HG02870 (cell line): ENCODE measurements around the gene HSPB3.
"Not testable (repeated sequence)": the region's sequence is repeated elsewhere in the genome, so short reads cannot be mapped to it uniquely, and the experiment has no call there.

Experiments used
- ATAC-seq: cut with Tn5 transposase; IDR thresholded peaks from one replicate; pipeline ENCODE4 v1.9.1; 2021; ENCODE audit warnings: mild to moderate bottlenecking, moderate library complexity; ENCODE audit not compliant: unreplicated experiment

Gene HSPB3, protein sequence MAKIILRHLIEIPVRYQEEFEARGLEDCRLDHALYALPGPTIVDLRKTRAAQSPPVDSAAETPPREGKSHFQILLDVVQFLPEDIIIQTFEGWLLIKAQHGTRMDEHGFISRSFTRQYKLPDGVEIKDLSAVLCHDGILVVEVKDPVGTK

DNA sequence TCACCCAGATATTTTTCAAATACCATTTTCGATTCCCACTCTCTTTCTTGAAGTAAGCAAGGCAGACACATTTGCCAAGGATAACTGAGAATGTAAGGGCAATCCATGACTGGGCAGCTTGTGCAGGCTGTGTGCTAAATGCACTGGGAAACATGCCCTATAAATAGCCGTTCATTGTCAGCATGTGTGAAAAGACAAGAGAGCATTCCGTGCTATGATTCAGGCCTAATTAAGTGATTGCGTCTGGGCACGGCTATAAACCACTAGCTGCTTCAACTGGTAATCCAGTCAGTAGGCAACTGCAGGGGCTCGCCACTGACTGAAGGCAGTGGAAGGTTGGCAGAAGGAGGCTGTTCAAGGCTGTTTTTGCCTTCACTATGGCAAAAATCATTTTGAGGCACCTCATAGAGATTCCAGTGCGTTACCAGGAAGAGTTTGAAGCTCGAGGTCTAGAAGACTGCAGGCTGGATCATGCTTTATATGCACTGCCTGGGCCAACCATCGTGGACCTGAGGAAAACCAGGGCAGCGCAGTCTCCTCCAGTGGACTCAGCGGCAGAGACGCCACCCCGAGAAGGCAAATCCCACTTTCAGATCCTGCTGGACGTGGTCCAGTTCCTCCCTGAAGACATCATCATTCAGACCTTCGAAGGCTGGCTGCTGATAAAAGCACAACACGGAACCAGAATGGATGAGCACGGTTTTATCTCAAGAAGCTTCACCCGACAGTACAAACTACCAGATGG lies at the start of gene HSPB3:
TSS of gene HSPB3 (plus strand) at position 287 of the 745 bp plus-strand sequence. CDS start at position 378, 91 bp downstream.
- ATAC-seq = no peak

DNA sequence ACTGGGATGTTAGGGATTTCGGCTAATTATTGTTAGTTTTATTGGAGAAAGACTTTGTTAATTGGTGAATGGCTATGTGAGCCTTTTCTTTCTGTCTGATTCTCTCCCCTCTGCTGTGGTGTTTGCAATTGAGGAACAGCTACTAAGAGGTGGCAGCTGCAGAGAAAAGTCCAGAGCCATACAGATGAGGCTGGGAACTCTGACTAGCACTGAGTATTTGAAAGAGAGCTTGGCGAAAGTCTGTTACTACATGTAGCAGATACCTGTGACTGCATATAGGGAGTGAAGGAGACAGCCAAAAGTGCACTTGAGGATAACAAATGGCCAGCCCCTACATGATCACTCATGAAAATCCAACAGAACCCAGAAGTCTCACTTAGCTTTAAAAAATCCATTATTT lies 44.3 kb upstream of the HSPB3 start:
- no peak for ATAC-seq

DNA sequence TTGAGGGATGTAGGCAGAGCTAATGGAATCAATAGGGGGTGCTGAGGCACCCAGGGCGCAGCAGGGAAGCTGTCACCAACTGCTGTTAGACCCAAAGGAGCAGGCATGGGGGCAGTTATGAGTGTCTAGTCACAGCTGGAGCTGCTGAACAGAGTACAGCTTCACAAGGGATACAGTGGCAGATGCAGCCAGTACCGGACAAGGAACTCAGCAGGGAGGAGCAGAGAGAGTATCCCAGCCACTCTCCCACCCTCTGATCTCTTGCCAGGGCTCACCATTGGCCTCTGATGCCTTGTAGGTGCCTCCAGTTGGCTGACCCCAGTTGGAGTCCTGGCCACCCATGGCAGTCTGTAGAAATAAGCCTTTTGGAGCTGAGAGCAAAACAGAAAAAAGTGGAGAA lies 42.6 kb upstream of the HSPB3 start:
- no peak for ATAC-seq

DNA sequence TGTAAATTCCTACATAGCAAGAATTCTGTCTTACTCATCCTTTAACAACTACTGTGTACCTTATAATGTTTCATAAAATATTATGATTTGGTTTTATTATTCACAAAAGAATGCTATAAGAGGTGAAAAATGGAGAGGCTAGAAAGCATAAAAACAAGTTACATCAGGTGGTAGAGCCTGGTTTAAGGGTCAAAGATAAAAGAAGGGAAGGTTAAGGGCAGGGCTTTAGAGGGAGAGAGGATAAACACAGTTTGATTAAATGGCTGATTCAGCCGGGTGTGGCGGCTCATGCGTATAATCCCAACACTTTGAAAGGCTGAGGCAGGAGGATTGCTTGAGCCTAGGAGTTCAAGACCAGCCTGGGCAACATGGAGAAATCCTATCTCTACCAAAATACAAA lies 40.4 kb upstream of the HSPB3 start:
- no peak for ATAC-seq

DNA sequence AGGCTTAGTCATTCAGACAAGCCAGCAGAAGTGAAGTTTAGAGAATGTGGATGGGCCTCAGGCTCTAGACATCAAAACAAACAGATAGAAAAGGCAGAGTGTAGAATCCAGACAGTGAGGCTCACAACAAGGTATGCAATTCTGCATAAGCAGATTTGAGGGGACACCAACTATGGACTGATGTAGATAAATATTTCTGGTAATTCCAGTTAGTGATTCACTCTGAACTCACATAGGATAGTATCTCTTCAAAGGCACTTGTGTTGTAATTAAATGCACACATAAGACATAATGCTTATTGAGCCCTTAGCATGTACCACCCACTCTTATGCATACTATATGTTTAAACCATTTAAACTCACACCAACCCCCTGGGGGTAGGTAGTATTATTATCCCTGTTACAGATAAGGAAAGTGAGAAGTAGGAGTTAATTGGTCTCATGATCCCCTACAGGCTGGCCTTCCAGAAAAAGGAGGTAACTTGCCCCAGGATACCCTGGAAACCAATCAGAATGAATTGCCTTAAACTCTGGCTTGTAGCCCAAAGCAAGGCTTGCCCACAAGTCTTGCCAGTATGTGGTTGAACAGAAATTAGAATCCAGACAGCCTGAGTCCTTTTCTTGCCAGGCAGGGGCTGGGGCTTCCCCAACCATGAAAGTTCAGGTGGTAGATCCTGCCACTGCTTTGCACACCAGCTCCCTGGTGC lies 39.5 kb upstream of the HSPB3 start:
- no peak for ATAC-seq

DNA sequence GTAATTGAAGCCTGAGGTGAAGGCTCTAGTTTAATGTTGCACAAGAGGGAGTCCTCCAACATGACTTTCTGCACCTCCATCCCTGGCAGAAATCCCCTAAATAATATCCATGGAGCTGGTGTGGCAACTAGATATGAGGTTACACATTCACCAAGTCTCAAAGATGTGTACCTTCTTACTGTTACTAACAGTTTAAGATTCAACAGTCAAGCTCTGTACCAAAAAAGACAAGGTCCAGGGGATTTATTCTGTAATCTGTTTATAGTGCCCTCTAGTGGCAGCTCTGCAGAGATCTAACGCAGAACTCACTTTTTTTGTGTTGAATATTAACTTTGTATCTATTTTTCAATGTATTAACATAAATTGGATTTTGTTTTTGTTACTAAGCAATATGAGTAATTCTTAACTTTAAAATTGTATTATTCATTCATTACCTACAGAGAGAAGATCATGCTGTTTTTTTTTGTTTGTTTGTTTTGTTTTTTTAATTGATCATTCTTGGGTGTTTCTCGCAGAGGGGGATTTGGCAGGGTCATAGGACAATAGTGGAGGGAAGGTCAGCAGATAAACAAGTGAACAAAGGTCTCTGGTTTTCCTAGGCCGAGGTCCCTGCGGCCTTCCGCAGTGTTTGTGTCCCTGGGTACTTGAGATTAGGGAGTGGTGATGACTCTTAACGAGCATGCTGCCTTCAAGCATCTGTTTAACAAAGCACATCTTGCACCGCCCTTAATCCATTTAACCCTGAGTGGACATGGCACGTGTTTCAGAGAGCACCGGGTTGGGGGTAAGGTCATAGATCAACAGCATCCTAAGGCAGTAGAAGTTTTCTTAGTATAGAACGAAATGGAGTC lies 35.7 kb upstream of the HSPB3 start:
- peak; percentile 54 for ATAC-seq

DNA sequence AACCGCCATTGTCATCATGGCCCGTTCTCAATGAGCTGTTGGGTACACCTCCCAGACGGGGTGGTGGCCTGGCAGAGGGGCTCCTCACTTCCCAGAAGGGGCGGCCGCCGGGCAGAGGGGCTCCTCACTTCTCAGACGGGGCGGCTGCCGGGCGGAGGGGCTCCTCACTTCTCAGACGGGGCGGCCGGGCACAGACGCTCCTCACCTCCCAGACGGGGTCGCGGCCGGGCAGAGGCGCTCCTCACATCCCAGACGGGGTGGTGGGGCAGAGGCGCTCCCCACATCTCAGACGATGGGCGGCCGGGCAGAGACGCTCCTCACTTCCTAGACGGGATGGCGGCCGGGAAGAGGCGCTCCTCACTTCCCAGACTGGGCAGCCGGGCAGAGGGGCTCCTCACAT lies 35.0 kb upstream of the HSPB3 start:
- ATAC-seq = not testable (repeated sequence)

DNA sequence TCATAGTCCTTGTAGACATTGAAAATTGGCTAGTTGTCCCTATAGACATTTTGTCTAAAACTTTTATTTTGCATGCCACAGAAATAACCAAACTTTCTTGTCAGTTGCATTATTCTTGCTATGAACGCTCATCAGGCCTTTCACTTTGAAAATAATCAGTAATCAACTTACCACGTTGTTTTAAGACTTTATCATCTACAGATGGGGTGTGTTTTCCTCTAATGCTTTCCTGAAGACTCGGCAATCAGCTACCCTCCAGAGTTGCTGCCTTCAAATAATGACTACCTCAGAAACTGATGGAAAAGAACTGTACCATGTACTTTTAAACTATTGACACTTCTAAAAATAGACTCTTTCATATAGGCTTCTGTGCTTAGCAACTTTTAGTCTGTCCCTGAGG lies 33.5 kb upstream of the HSPB3 start:
- ATAC-seq = no peak

DNA sequence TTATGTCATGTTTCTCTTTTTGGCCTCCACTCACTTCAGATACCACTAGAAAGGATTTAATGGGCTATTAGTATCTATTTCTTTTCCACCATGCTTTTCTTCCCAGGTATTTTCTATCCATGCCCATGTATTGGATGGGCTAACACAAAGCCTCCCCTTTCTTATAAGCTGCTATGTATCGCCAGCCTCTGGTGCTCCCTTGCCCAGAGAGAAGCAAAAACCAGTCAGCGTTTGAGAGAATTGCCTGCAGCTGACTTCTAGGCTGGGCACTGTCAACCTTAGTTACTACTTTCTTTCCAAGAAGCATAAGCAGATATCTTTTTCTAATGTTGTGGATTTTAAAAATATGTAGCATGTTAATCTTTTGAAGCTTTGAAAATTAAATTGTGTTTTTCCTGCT lies 30.2 kb upstream of the HSPB3 start:
- no peak for ATAC-seq

DNA sequence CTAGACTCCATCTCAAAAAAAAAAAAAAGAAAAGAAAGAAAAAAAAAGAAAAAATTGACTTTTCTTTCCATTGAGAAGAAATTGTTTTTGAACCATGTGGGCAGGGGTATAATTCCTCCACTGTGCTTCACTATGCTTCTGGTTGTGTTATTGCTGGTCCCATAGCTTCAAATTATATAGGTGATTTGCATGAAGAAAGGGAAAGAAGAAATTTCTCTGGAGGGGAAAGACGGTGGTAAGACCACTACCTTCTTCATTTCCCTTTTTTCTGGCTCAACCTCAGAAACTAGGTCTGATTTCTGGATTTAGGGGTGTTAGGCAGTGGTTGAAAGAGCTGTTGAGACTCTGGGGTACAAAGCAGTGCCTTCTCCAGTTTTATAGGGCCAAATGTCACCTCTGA lies 29.3 kb upstream of the HSPB3 start:
- no peak for ATAC-seq

DNA sequence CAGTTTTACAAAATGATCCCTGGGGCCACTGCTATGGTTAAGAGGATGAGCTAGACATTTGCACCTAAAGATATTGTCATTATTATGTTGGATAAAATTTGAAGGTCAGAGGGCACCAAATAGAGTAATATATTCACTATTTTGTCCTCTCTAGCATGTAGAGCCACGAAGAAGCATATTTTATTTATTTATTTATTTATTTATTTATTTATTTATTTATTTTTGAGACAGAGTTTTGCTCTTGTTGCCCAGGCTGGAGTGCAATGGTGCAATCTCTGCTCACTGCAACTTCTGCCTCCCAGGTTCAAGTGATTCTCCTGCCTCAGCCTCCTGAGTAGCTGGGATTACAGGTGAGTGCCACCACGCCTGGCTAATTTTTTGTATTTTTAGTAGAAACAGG lies 20.8 kb upstream of the HSPB3 start:
- ATAC-seq = not testable (repeated sequence)

DNA sequence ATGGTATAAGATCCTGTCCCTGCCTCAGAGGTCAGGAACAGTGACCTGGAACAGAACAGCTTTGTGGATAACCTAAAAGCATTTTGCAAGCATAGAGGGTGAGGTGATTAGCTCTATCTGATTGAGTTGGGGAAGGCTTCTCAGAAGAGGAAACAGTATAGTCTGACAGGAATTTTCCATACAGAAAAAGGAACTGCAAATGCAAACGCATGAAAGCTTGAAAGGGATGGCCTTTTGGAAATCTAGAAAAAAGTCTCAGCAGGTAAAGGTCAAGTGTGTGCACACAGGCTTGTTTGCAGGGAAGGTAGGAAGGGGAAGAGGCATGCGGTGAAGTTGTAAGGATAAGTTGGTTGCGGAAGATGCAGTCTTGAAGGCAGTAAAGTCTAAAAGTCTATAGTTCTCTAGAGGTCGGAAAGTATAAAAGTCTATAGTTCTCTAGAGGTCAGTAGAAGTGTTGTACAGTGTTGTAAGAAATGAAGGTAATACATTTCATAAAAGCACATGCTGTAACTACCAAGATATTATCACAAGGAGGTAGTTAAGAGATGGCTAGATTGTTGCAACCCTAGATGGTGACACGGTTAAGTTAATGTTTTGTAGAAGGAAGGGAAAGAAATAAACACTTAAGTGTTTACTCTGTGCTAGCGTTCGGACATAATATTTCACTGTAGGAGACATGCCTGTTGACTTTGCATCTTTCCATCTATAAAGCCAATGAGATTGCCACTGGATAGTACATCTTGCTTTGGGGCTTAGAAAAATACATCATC lies 16.7 kb upstream of the HSPB3 start:
- no peak for ATAC-seq

DNA sequence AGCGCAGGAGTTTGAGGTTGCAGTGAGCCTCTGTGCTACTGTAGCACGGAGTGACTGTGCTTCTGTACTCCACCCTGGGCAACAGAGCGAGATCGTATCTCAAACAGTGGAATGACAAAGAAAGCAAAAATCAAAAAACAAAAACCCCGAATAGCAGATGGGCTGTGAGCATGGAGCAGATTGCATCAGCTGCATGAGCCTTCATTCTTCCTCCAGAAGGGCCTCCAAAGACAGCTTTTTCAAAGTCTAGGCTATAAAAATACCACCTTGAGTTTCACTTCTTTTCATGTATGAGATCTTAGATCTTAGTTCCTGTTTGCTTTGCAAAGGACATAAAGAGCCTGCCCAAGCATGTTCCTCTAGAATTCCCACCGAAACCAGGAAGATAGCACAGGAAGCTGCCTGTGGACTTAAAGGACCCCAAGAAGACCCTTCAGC lies 15.0 kb upstream of the HSPB3 start:
- peak; percentile 86 for ATAC-seq

DNA sequence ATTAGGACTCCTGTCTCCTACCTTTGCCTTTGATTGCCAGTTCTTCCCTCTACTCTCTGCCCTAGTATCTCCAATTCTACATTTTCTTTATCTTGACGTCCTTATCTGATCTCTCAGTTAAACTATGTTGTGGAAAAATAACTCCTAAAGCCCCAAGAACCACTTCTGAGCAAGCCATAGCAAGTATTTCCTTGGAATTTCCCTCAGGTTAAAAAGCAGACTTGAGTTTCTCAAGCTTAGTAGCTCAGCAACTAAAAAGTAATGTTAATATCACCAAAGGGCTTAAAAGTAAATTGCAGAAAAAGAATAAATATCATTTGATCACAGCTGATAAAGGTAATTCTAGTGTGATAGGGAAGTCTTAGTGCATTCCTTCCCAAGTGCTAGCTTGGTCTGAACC lies 13.2 kb upstream of the HSPB3 start:
- no peak for ATAC-seq

DNA sequence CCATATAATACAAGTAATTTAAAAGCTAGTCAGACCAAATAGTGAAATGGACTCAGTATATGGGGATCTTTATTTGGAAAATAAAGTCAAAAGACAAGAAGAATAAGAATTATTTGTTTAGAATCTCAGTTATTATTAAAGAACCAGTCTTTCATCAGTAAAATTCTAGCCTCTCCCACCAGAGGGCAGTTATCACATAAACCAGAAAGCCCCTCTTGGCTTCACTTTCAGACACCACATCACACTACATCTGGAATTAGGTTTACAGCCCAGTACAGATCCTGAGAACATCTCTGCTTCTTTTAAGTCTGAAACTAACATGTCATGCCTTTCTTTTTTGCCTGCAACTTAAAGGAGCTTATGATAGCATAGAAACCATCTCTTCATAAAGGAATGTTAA lies 12.2 kb upstream of the HSPB3 start:
- no peak for ATAC-seq

DNA sequence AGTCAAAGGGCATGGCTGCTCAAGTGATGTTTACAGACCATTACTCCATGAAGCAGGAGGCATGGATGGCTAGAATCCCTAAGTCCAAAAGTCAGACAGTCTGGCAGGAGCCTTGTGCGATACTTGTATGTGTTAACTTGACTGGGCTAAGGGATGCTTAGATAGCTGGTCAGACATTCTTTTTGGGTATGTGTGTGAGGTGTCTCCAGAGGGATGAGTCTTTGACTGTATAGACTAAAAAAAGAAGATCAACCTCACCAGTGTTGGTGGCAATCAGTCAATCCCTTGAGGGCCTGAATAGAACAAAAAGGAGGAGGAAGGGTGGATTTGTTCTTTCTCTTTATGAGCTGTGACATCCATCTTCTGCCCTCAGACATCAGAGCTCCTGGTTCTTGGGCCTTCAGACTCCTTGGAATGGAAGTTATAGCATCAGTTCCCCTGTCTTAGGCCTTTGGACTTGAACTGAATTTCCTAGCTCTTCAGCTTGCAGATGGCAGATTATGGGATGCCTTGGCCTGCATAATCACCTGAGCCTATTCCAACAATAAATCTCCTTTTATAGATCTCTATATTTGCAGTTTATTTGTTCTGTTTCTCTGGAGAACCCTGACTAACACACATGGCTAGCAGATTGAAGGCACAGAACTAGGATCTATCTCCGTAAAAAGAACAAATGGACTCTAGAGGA lies 9.7 kb upstream of the HSPB3 start:
- ATAC-seq = no peak

DNA sequence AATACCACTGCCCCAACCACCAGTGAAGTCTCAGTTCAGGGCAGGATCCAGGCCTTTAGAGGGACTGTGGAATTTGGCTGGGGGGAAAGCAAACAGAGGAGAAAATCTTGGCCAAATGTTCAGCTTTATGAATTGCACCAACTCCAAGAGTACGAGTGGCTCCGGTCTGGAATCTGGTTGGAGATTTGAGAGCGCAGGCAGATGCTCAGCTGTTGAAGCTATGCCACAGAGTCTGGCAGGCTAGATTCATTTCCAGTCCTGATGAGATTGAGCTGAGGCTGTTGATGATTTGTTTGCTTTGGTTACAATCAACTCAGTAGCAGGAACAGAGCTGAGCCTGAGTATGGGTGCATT lies 9.1 kb upstream of the HSPB3 start:
- no peak for ATAC-seq

DNA sequence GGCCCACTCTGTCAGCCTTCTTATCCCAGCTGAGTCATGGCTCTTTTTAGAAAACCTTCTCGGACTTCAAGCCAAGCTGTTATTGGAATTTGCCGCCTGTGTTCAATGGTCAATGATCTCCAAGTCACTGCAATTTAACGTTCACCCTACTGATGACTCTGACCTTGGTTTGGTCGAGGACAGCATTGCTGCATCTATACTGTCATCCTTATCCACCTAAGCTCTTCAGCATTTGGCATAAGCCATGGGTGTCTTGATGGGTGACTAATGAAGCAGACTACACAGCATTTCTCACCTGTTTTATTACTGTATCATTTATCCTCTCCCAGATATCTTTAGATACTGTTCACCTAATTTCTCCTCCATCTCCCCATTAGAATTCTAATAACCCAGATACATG lies 5.6 kb upstream of the HSPB3 start:
- no peak for ATAC-seq

DNA sequence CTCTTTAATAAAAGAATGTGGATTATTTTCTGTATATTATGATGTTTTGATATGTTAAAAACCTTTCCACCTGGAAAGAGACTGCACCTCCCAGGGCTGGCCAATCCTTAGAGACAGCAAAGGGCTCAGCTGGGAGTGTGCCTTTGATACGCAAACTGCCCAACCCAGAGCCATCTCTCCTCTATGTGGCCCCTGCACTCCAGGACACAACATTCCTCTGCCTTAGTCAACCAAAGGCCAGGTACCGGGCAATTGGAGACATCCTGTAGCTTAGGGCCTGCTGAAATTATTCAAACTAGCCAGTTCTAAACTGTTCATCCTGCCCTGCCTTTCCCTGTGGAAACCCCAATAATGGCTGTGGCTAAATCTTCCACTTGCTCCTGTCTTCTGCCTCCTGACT lies 5.0 kb upstream of the HSPB3 start:
- no peak for ATAC-seq

DNA sequence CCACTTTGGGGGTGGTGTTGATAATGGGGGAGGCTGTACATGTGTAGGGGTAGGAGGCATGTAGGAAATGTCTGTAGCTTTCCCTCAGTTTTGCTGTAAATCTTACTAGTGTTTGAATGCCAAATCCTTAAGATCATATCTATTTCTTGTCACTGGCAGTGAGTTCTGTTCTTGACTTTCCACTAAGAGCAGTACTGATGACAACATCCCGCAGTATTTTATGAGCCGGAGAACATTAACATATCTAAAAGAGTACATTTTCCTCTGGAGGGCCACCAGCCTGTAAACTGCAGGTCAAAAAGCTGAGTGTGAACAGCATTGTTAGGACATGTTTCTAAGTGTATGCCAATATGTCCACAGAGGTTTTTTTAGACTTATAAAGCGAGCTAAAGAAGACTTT lies 2.5 kb upstream of the HSPB3 start:
- ATAC-seq = no peak
